H1 (cell line): ENCODE results near the gene APP. TPM values are rescaled to one million over a fixed set of nuclear protein-coding genes. Genes with fewer than 3 reads are reported as not detected.

Experiments
- polyA plus RNA-seq, 7 experiments: library from polyadenylated mRNA; depleted of rRNA in 3 of 7; stranded (reverse) in 5 of 7; unstranded in 2 of 7; fragments of >200 nt in 5 of 7; fragments of 200-250 nt in 2 of 7; gene quantifications; 1 replicate in 5 of 7; 2 replicates in 1 of 7; 4 replicates in 1 of 7; pipeline versions ENCODE4 v1.2.1 to v1.2.3, GENCODE V29; 2011 to 2013; ENCODE audit warnings: missing spikeins in 2 of 7, mixed read lengths in 2 of 7
- small RNA-seq: library from polyadenylated mRNA; stranded (forward); fragments of <200 nt; extraction: miRNeasy Mini kit (QIAGEN cat#:217004); gene quantifications from one replicate; pipeline ENCODE3, GENCODE V24; 2013; ENCODE audit not compliant: insufficient read depth
- total RNA-seq: library from RNA; stranded (reverse); fragmentation: NEBNext Ultra II Directional; extraction: Animal tissue kit (Norgen Biotek cat#: 25700); gene quantifications from 2 replicates; pipeline ENCODE4 v1.2.1, GENCODE V29; 2021

The APP gene
- total and polyA plus RNA-seq, 2 of the 8 experiments (the other 6 are each of a cell fraction or from before 2014, with no cell fraction given): 375 to 551 TPM

Small RNA genes within 50 kb of the gene (small RNA-seq; reads per million reads assigned to genes)
- gene RNU6-123P: not detected
- gene RNU6-926P: not detected
